ENCODE results near the gene STPG3. TPM values are rescaled to one million over a fixed set of nuclear protein-coding genes. Genes with fewer than 3 reads are reported as not detected.

Gene STPG3
- total RNA-seq (2011; cell fraction: chromatin; rRNA removed; ENCODE audit: low replicate concordance) = not detected in 2 replicates
- not detected in 2 replicates for total RNA-seq (2011; cell fraction: nucleolus; rRNA removed)
- total RNA-seq (2011; cell fraction: nucleoplasm; rRNA removed) = not detected in 2 replicates
- total RNA-seq (2014; rRNA removed) (not detected in 2 replicates), total RNA-seq (2014; rRNA removed; fragmentation: Illumina TruSeq; extraction: Trizol) (not detected in 2 replicates), total RNA-seq (2015; rRNA removed; fragmentation: Illumina TruSeq; extraction: Trizol) (not detected in 2 replicates), total RNA-seq (2021) (not detected in 2 replicates), polyA plus RNA-seq (2011; rRNA removed) (not detected in 2 replicates), polyA plus RNA-seq (2014; fragmentation: Illumina TruSeq; extraction: Trizol) (not detected in 2 replicates), polyA plus RNA-seq (2014; fragmentation: Nextera tagmentation; extraction: Ambion mirVana) (not detected), polyA plus RNA-seq (2014; rRNA removed) (not detected in 2 replicates), polyA minus RNA-seq (2011; rRNA and poly(A)+ RNA removed) (not detected in 2 replicates), Bru-seq, nascent RNA (percentile 18 among the genes with signal in this experiment), BruChase-seq, experiment 1, labeled RNA remaining after a 2-hour chase (percentile 14 among the genes with signal in this experiment), BruChase-seq, experiment 2, labeled RNA remaining after a 6-hour chase (not detected)
- not detected in 2 replicates for polyA plus RNA-seq (2011; cell fraction: cytosol; rRNA removed)
- polyA plus RNA-seq (2011; cell fraction: nucleus; rRNA removed) = not detected in 2 replicates
- 1.4 TPM in 2 replicates for polyA plus RNA-seq (2012)
- polyA minus RNA-seq (2011; cell fraction: cytosol; rRNA and poly(A)+ RNA removed) = not detected in 2 replicates
- 0.44 TPM in 1 of 2 replicates, not detected in the other for polyA minus RNA-seq (2011; cell fraction: nucleus; rRNA and poly(A)+ RNA removed)
- long read RNA-seq, experiment 1, partial matches to known transcripts = 0 of 1 reads
- long read RNA-seq, experiment 1, other reads (novel, unspliced or antisense) = 1 of 1 reads
- long read RNA-seq, experiment 2 = 0 reads
- long read RNA-seq, experiment 3 = 0 reads

DNA sequence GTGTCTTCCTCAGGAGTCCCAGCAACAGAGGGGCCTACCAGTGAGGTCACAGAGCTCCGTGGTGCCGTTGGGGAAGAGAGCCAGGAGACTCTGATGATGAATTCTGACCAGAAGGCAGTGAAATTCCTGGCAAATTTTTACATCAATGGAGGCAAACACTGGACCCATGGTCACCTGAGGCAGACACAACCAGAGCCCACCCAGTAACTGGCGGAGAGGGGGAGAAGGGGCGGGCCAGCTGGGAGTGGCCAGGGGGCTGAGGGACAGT lies at the start of gene STPG3:
STPG3 (plus strand) TSS at position 93 of the 268 bp plus-strand sequence; CDS start at position 94, 1 bp downstream.
- intact Hi-C loops (cut with micrococcal nuclease) = no loop called here
- Histone ChIP-seq H3K79me2 (ENCODE audit: control insufficient read depth, insufficient read depth, low read length) (peaks cover 22% of the 10 kb centered on the region), H3K4me3 (no peak within 1 kb of the TSS), H3K27ac (ENCODE audit: extremely low read depth, low read depth, low read length) (no peak within 1 kb of the TSS), H3K4me2 (ENCODE audit: insufficient read depth, low read length) (no peak within 1 kb of the TSS), H3K36me3 (ENCODE audit: control insufficient read depth, insufficient read depth, low read length) (peaks cover 1% of the 10 kb centered on the region; the same call in 1 of the 3 replicates), H3K9me1 (ENCODE audit: control insufficient read depth, insufficient read depth, low read length) (no peaks in the 10 kb centered on the region), H2AFZ (ENCODE audit: low read depth, low read length) (no peak within 1 kb of the TSS), H3K9me3 (replicated peaks; ENCODE audit: control insufficient read depth, insufficient read depth, low read depth, low read length) (no peaks in the 10 kb centered on the region), H3K4me1 (replicated peaks in 1 of 2; ENCODE audit: control insufficient read depth in 2 of 2, insufficient read depth in 2 of 2, low read length in 2 of 2) (peaks cover 9 to 73% of the 10 kb centered on the region in 2 experiments), H3K9ac (ENCODE audit: insufficient read depth in 1 of 2, low read depth in 2 of 2, low read length in 2 of 2) (peak within 1 kb of the TSS in 1 of 2 experiments; percentile 85; a peak in 2 of 4 replicates), H3K27me3 (ENCODE audit: control insufficient read depth in 2 of 2, insufficient read depth in 2 of 2, low read length in 2 of 2) (no peaks in the 10 kb centered on the region), H4K20me1 (replicated peaks; ENCODE audit: control insufficient read depth, insufficient read depth, low read length) (no peaks in the 10 kb centered on the region; the same call in 1 of the 2 replicates)
- no peak for FAIRE-seq
- no TSS peak for BruUV-seq (replicated peaks)
- ATAC-seq = no peak
- WGBS (ENCODE audit: insufficient coverage, low coverage, missing lambda C conversion rate) = 68% methylated on average over 4 of the region's 4 CpGs
- ChIA-PET CTCF (ENCODE audit: low intra/inter-chr PET ratio) (no interaction called here), POLR2A (interaction anchor here (8.3 kb wide), 1 partner anchor 8 kb away, joined by 221 read pairs; the partner anchor contains the start of gene TUBB4B)
- in situ Hi-C loops (cut with MboI) = no loop called here
- no peak for DNase-seq (ENCODE audit: extremely low read depth in 1 of 4, low spot score in 3 of 4)
- no peak for TF ChIP-seq PHTF2 (CRISPR knock-in tag; IDR thresholded peaks at IDR 0.05)
- TF ChIP-seq FIP1L1 (IDR thresholded peaks at IDR 0.05; ENCODE audit: low read depth, low read length, poor library complexity, severe bottlenecking) = no peak
- TF ChIP-seq POLR3G (IDR thresholded peaks at IDR 0.05; ENCODE audit: extremely low read depth, insufficient read length, insufficient replicate concordance) = no peak
- TF ChIP-seq, protein P1, sequence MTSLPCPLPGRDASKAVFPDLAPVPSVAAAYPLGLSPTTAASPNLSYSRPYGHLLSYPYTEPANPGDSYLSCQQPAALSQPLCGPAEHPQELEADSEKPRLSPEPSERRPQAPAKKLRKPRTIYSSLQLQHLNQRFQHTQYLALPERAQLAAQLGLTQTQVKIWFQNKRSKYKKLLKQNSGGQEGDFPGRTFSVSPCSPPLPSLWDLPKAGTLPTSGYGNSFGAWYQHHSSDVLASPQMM (CRISPR knock-in tag; IDR thresholded peaks at IDR 0.05) = no peak
- TF ChIP-seq KAT7 (CRISPR knock-in tag; IDR thresholded peaks at IDR 0.05; ENCODE audit: borderline replicate concordance) = no peak
- TF ChIP-seq, protein P2, sequence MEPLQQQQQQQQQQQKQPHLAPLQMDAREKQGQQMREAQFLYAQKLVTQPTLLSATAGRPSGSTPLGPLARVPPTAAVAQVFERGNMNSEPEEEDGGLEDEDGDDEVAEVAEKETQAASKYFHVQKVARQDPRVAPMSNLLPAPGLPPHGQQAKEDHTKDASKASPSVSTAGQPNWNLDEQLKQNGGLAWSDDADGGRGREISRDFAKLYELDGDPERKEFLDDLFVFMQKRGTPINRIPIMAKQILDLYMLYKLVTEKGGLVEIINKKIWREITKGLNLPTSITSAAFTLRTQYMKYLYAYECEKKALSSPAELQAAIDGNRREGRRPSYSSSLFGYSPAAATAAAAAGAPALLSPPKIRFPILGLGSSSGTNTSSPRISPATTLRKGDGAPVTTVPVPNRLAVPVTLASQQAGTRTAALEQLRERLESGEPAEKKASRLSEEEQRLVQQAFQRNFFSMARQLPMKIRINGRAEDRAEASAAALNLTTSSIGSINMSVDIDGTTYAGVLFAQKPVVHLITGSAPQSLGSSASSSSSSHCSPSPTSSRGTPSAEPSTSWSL (CRISPR knock-in tag; IDR thresholded peaks at IDR 0.05; ENCODE audit: borderline replicate concordance) = no peak
- TF ChIP-seq, protein P3, sequence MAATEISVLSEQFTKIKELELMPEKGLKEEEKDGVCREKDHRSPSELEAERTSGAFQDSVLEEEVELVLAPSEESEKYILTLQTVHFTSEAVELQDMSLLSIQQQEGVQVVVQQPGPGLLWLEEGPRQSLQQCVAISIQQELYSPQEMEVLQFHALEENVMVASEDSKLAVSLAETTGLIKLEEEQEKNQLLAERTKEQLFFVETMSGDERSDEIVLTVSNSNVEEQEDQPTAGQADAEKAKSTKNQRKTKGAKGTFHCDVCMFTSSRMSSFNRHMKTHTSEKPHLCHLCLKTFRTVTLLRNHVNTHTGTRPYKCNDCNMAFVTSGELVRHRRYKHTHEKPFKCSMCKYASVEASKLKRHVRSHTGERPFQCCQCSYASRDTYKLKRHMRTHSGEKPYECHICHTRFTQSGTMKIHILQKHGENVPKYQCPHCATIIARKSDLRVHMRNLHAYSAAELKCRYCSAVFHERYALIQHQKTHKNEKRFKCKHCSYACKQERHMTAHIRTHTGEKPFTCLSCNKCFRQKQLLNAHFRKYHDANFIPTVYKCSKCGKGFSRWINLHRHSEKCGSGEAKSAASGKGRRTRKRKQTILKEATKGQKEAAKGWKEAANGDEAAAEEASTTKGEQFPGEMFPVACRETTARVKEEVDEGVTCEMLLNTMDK (IDR thresholded peaks at IDR 0.05; ENCODE audit: borderline replicate concordance, insufficient read depth, low read depth, low read length, poor library complexity, severe bottlenecking) = no peak
- no peak for TF ChIP-seq ESRRA (IDR thresholded peaks at IDR 0.05; ENCODE audit: borderline replicate concordance, low read depth)
- TF ChIP-seq SMARCE1 (IDR thresholded peaks at IDR 0.05) = no peak
